Gastrocnemius medialis (tissue), 4 donors: ENCODE data around the gene SDCCAG8.

ENCODE experiments used
- CTCF ChIP-seq, 5 experiments: fragments of 450-650 bp in 3 of 5; fragments of 200-600 bp in 2 of 5; sonication (generic) in 2 of 5; IDR thresholded peaks in 4 of 5; conservative IDR thresholded peaks in 1 of 5; 1 replicate in 4 of 5; 2 replicates in 1 of 5; pipeline ENCODE4 v1.5.1; 2016 to 2019; ENCODE audit warnings: antibody characterized with exemption in 5 of 5, mild to moderate bottlenecking in 3 of 5, moderate library complexity in 3 of 5
- POLR2A ChIP-seq, 2 donors: fragments of 450-650 bp; IDR thresholded peaks; one replicate each; pipeline ENCODE4 v1.6.1; 2017; ENCODE audit warnings: antibody characterized with exemption in 2 of 2, mild to moderate bottlenecking in 2 of 2, moderate library complexity in 2 of 2

DNA sequence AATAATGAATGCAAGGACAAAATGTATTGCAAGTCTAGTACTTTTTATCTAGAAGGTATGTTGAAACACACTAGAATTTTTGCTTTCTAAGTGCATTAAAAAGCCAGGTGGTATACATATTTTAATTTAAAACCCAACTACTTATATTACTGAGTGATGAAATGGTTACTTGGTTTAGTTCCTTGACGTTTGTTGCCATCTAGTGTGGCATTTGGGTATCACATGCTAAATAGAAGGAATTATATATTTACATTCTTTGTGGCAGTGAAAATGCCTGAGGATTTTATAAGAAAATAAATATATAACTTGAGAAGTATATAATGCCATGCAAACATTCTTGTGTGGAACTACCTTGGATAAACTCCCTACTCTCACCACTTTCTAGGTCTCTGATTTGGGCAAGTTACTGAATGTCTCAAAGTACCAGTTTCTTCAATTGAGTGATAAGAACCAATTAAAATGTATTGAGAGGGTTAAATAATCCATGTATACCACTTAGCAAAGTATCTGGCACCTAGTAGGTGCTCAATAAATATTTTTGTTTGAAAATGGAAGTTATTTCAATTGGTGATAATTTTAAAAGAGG lies 69.6 kb downstream of the SDCCAG8 start:
- TF ChIP-seq CTCF (IDR thresholded peaks at IDR 0.05 in 4 of 5, conservative IDR thresholded peaks at IDR 0.05 in 1 of 5) (peak; percentile 63 to 84 (median 81)), POLR2A (IDR thresholded peaks at IDR 0.05) (no peak)
